ENCODE measurements around the gene B3GNT7.

The B3GNT7 gene

DNA sequence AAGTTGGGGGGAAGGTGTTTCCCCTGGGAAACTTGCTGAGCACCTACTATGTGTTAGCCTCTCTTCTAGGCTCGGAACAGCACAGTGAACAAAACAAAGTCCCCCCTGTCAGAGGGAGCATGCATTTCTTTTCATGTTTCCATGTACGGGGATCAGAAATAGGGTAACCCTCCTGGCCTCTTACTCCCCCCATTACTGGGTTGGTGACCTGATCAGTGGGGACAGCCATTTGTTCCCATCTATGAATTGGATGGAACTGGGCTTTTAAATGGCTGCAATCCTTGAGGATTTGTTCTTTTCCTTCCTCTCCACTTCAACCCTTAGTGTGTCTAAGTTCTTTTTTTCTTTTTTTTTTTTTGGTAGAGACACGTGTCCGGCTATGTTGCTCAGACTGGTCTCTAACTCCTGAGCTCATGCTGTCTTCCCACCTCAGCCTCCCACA is 55.1 kb downstream of the B3GNT7 start:
- no peak for TF ChIP-seq ZFX (IDR thresholded peaks at IDR 0.05)
- TF ChIP-seq, protein P1, sequence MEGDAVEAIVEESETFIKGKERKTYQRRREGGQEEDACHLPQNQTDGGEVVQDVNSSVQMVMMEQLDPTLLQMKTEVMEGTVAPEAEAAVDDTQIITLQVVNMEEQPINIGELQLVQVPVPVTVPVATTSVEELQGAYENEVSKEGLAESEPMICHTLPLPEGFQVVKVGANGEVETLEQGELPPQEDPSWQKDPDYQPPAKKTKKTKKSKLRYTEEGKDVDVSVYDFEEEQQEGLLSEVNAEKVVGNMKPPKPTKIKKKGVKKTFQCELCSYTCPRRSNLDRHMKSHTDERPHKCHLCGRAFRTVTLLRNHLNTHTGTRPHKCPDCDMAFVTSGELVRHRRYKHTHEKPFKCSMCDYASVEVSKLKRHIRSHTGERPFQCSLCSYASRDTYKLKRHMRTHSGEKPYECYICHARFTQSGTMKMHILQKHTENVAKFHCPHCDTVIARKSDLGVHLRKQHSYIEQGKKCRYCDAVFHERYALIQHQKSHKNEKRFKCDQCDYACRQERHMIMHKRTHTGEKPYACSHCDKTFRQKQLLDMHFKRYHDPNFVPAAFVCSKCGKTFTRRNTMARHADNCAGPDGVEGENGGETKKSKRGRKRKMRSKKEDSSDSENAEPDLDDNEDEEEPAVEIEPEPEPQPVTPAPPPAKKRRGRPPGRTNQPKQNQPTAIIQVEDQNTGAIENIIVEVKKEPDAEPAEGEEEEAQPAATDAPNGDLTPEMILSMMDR (conservative IDR thresholded peaks at IDR 0.05): no peak
- H3K27ac ChIP-seq: no peak overlapping the region
